ENCODE results near the gene PCED1A.

- no peak for TF ChIP-seq CTCF (IDR thresholded peaks at IDR 0.05; ENCODE audit: low read depth, low read length, poor library complexity, severe bottlenecking)
- no peak for TF ChIP-seq EZH2phosphoT487 (IDR thresholded peaks at IDR 0.05; ENCODE audit: borderline replicate concordance, low read length)
Measured at GRCh38 chr20:2883726-2884637, 43.5 kb upstream of the PCED1A start.

Measured in DOHH2 (cell line).